Measurements from ENCODE around the gene CCR7. TPM values are rescaled to one million over a fixed set of nuclear protein-coding genes. Genes with fewer than 3 reads are reported as not detected.

CCR7 gene
- total and polyA plus RNA-seq, 2 of the 13 experiments (the other 11 are each of a cell fraction or from before 2014, with no cell fraction given): 0.04 to 0.53 TPM

DNA sequence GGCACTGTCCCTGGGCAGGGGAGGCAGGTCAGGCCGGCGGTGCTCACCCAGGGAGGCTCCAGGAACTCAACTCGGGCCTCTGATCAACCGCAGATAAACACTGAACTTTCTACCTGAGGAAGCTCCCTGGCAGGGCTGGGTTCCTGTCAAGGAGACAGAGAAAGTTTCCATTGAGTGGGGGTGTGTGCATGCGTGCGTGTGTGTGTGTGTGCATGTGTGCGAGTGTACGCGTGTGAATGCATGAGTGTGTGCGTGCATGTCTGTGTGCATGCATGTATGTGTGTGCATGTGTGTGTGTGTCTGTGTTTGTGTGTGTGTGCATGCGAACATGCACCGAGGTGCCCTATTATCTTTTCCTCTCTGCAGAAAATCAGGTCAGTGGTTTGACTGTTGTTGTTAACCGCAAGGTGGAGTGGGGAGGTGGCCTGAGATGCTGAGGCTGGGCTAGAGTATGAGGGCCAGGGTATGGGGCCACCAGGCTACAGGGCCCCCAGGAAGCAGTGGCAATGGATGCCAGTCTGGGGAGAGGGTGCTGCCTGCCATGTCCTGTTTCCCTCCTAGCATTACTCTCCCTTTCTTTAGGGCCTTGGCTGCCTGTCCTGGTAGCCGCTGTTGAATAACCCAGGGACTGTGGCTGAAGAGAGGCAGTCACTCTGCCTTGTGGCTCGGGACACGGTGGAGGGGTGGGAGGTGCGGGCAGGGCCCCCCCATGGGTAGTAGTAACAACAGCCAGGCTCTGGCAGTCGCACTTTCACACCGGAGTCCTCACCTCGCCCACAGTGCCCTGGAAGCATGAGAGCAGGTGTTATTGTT is 24.0 kb downstream of the CCR7 start (continued):
- TF ChIP-seq, protein P1, sequence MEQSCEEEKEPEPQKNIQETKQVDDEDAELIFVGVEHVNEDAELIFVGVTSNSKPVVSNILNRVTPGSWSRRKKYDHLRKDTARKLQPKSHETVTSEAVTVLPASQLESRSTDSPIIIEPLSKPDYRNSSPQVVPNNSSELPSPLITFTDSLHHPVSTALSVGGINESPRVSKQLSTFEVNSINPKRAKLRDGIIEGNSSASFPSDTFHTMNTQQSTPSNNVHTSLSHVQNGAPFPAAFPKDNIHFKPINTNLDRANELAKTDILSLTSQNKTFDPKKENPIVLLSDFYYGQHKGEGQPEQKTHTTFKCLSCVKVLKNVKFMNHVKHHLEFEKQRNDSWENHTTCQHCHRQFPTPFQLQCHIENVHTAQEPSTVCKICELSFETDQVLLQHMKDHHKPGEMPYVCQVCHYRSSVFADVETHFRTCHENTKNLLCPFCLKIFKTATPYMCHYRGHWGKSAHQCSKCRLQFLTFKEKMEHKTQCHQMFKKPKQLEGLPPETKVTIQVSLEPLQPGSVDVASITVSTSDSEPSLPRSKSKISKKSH (CRISPR knock-in tag; IDR thresholded peaks at IDR 0.05; ENCODE audit: borderline replicate concordance): no peak
- TF ChIP-seq, protein P2, sequence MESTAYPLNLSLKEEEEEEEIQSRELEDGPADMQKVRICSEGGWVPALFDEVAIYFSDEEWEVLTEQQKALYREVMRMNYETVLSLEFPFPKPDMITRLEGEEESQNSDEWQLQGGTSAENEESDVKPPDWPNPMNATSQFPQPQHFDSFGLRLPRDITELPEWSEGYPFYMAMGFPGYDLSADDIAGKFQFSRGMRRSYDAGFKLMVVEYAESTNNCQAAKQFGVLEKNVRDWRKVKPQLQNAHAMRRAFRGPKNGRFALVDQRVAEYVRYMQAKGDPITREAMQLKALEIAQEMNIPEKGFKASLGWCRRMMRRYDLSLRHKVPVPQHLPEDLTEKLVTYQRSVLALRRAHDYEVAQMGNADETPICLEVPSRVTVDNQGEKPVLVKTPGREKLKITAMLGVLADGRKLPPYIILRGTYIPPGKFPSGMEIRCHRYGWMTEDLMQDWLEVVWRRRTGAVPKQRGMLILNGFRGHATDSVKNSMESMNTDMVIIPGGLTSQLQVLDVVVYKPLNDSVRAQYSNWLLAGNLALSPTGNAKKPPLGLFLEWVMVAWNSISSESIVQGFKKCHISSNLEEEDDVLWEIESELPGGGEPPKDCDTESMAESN (CRISPR knock-in tag; conservative IDR thresholded peaks at IDR 0.05): no peak
- TF ChIP-seq, protein P3, sequence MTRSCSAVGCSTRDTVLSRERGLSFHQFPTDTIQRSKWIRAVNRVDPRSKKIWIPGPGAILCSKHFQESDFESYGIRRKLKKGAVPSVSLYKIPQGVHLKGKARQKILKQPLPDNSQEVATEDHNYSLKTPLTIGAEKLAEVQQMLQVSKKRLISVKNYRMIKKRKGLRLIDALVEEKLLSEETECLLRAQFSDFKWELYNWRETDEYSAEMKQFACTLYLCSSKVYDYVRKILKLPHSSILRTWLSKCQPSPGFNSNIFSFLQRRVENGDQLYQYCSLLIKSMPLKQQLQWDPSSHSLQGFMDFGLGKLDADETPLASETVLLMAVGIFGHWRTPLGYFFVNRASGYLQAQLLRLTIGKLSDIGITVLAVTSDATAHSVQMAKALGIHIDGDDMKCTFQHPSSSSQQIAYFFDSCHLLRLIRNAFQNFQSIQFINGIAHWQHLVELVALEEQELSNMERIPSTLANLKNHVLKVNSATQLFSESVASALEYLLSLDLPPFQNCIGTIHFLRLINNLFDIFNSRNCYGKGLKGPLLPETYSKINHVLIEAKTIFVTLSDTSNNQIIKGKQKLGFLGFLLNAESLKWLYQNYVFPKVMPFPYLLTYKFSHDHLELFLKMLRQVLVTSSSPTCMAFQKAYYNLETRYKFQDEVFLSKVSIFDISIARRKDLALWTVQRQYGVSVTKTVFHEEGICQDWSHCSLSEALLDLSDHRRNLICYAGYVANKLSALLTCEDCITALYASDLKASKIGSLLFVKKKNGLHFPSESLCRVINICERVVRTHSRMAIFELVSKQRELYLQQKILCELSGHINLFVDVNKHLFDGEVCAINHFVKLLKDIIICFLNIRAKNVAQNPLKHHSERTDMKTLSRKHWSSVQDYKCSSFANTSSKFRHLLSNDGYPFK (CRISPR knock-in tag; IDR thresholded peaks at IDR 0.05; ENCODE audit: borderline replicate concordance): peak; percentile 18; the same call in 1 of the 2 replicates
- TF ChIP-seq ZNF101 (CRISPR knock-in tag; IDR thresholded peaks at IDR 0.05; ENCODE audit: borderline replicate concordance, low read depth) (no peak), ZC3H13 (CRISPR knock-in tag; IDR thresholded peaks at IDR 0.05) (no peak), ZNF598 (CRISPR knock-in tag; IDR thresholded peaks at IDR 0.05; ENCODE audit: borderline replicate concordance) (no peak), GABPB1 (CRISPR knock-in tag; IDR thresholded peaks at IDR 0.05) (no peak; the same call in 1 of the 2 replicates), POLR2AphosphoS2 (IDR thresholded peaks at IDR 0.05; ENCODE audit: low read depth, low read length) (no peak), ZFY (CRISPR knock-in tag; IDR thresholded peaks at IDR 0.05) (peak; percentile 43; the same call in 1 of the 2 replicates), FOXC1 (CRISPR knock-in tag; IDR thresholded peaks at IDR 0.05; ENCODE audit: borderline replicate concordance) (no peak), MLLT10 (CRISPR knock-in tag; IDR thresholded peaks at IDR 0.05) (no peak), HNRNPK (IDR thresholded peaks at IDR 0.05; ENCODE audit: low read depth, low read length, poor library complexity, severe bottlenecking) (no peak)
- TF ChIP-seq, protein P4, sequence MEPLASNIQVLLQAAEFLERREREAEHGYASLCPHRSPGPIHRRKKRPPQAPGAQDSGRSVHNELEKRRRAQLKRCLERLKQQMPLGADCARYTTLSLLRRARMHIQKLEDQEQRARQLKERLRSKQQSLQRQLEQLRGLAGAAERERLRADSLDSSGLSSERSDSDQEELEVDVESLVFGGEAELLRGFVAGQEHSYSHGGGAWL (CRISPR knock-in tag; IDR thresholded peaks at IDR 0.05): no peak
- TF ChIP-seq, protein P5, sequence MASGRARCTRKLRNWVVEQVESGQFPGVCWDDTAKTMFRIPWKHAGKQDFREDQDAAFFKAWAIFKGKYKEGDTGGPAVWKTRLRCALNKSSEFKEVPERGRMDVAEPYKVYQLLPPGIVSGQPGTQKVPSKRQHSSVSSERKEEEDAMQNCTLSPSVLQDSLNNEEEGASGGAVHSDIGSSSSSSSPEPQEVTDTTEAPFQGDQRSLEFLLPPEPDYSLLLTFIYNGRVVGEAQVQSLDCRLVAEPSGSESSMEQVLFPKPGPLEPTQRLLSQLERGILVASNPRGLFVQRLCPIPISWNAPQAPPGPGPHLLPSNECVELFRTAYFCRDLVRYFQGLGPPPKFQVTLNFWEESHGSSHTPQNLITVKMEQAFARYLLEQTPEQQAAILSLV (CRISPR knock-in tag; IDR thresholded peaks at IDR 0.05; ENCODE audit: borderline replicate concordance): no peak
- TF ChIP-seq, protein P6, sequence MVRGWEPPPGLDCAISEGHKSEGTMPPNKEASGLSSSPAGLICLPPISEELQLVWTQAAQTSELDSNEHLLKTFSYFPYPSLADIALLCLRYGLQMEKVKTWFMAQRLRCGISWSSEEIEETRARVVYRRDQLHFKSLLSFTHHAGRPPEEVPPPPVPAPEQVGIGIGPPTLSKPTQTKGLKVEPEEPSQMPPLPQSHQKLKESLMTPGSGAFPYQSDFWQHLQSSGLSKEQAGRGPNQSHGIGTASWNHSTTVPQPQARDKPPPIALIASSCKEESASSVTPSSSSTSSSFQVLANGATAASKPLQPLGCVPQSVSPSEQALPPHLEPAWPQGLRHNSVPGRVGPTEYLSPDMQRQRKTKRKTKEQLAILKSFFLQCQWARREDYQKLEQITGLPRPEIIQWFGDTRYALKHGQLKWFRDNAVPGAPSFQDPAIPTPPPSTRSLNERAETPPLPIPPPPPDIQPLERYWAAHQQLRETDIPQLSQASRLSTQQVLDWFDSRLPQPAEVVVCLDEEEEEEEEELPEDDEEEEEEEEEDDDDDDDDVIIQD (CRISPR knock-in tag; IDR thresholded peaks at IDR 0.05; ENCODE audit: low read depth): no peak
